HL-60/S4 treated with phorbol 12-myristate 13-acetate at 8.2 ng/mL for 4 days and 3 days (cell line): Measurements from ENCODE around the gene GLIPR1.

Experiments
- in situ Hi-C: fragments of 300-500 bp; cut with MboI; formaldehyde crosslinking; loops from 2 replicates; pipeline ENCODE4 v1.15.0; 2022; ENCODE audit warnings: low sequenced_read_pairs

The GLIPR1 gene

DNA sequence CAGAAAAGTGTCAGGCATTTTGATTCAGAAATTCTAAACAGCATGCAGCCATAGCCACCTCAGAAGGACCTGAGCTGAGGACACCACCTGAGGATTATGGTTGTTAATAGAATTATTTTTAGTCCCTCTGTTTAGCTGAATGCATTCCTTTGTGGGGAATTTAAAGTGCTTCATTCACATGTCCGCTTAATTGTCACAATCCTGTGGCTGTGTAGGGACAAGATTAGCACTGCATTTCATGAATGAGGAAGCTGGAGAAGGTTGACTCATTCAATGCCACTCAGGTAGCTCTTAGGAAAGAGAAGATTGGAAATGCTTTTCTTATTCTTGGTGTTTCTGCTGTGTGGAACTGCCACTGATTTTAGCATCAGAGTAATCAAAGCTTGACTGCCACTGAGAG is 72.8 kb downstream of the GLIPR1 start:
- in situ Hi-C loops: no loop called here
